ENCODE measurements around the gene MMP15.
"Not testable (repeated sequence)": the region's sequence is repeated elsewhere in the genome, so short reads cannot be mapped to it uniquely, and the experiment has no call there.

MMP15 gene

GRCh38 chr16:57997176-57997527 is 28.4 kb upstream of the MMP15 start:
- no peak for DNase-seq

- no peak for DNase-seq
Measured at GRCh38 chr16:57997528-57998265, 27.9 kb upstream of the MMP15 start.

DNA sequence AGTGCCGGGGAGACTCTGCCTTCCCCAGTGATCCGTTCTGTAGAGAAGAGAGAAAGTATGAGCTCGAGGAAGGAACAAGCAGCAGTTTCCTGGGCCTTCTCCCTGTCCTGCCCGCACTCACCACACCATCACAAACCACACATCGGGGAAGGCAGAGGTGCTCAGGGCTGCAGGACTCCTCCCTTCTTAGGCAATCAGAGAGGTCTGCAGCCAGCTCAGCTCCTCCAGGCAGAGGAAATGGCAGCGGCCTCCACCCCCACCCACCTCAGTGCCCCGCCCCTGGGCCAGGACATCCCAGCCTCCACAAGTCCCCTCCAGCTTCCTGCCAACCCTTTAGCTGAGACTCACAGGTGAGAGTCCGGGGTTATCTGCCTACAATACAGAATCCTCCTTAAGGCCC is 27.1 kb upstream of the MMP15 start:
- peak; percentile 50 for DNase-seq

- DNase-seq = no peak
Measured at GRCh38 chr16:57998992-57999365, 26.6 kb upstream of the MMP15 start.

DNA sequence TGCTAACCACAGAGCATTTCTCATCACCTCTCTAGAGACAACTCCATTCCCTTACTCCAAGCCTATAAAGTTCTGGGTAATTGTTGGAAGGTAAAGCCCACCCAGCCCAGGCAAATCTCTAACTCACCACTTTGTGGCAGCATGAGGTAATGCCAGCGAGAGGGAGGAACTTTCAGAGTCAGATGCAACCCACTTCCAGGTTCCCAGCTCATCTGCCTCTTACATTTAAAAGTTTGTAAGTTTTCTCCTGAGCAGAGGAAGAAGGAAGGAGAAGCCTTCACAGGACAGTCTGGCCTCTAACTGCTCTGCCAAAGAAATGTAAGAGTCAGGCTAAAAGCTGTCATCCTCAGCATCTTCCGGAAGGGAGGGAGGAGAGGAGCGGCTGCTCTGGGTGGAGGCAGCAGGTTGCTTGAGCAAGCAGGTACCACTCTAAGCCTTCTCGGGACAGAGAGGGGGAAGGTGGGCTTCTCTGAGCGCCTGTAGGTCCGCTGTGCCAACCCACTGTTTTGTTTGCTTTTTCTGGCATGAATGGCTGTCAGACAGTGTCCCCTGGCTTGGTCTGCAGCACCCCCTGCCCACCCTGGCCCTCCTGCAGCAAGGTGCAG is 26.1 kb upstream of the MMP15 start:
- DNase-seq = peak; percentile 10

- no peak for DNase-seq
Measured at GRCh38 chr16:57999971-58000705, 25.4 kb upstream of the MMP15 start, which contains the start of gene ZNF319. Gene ZNF319 (minus strand): TSS chr16:58000672. CDS start chr16:57998265, 2,407 bp downstream.

GRCh38 chr16:58000706-58001676 is 24.6 kb upstream of the MMP15 start, which contains the start of gene USB1:
Gene USB1 (plus strand): TSS chr16:58001407. CDS start chr16:58001484, 77 bp downstream.
- DNase-seq = peak; percentile 86

- no peak for DNase-seq
Measured at GRCh38 chr16:58001781-58002415, 23.7 kb upstream of the MMP15 start.

- no peak for DNase-seq
Measured at GRCh38 chr16:58002416-58002800, 23.1 kb upstream of the MMP15 start.

DNA sequence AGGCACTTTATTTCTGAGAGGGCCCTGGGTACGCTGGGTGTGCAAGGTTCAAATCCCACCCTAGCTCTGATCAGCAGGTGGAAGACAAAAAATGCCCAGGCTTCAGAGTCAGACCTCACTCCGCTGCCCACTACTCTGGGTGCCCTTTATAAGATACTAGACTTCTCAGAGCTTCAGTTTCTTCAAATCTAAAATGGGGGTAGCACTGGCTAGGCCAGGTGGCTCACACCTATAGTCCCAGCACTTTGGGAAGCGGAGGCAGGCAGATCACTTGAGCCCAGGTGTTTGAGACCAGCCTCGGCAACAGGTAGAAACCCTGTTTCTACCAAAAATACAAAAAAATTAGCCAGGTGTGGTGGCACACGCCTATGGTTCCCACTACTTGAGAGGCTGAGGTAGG is 22.6 kb upstream of the MMP15 start:
- DNase-seq = no peak

DNA sequence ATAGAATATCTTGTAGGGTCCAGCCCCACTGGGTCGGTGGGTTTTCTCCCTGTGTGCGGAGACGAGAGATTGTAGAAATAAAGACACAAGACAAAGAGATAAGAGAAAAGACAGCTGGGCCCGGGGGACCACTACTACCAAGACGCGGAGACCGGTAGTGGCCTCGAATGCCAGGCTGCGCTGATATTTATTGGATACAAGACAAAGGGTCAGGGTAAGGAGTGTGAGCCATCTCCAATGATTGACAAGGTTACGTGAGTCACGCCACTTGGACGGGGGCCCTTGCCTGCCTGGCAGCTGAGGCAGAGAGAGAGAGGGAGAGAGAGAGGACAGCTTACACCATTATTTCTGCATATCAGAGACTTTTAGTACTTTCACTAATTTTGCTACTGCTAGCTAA is 20.8 kb upstream of the MMP15 start:
- DNase-seq = not testable (repeated sequence)

- DNase-seq = no peak
Measured at GRCh38 chr16:58009856-58010416, 15.6 kb upstream of the MMP15 start.

DNA sequence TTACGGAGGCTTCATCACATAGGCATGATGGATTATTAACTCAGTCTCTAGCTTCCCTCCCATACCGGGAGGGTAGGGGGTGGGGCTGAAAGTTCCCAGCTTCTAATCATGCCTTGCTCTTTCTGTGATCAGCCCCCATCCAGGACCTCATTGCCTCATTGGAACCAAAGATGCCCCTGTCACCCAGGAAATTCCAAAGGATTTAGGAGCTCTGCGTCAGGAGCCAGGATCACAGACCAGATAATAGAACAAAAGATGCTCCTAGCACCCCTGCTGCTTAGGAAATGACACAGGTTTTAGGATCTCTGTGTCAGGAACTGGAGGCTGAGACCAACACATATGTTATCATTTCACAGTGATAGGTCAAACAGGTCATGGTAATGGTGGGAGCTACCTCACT is 14.7 kb upstream of the MMP15 start:
- DNase-seq = no peak

DNA sequence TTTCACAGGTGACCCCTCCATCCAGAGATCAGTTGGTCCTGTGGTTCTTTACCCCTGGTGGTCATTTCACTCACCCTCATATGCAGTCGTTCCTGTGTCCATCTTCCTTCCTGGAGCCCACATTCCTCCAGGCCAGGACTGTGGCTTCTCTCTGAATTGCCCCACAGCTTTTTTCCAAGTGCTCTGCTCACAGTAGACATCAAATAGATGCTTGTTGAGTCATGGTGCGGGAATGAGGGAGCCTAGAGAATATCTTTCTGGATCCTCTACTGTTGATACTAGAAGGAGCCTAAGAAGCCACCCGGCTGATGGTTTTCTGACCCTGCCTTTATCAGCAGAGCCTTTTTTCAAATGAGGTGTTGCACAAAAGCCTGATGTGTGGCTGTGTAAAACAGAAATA is 13.9 kb upstream of the MMP15 start:
- DNase-seq = no peak

- no peak for DNase-seq
Measured at GRCh38 chr16:58012481-58012880, 13.1 kb upstream of the MMP15 start.

GRCh38 chr16:58013201-58013956 is 12.2 kb upstream of the MMP15 start:
- DNase-seq = no peak

- no peak for DNase-seq
Measured at GRCh38 chr16:58016840-58017446, 8.6 kb upstream of the MMP15 start.

- DNase-seq = no peak
Measured at GRCh38 chr16:58018803-58019202, 6.8 kb upstream of the MMP15 start.

- no peak for DNase-seq
Measured at GRCh38 chr16:58019866-58020538, 5.6 kb upstream of the MMP15 start.

Measured in CD4-positive, alpha-beta T cell treated with Interferon gamma for 1 hour (primary cell).